ENCODE measurements around the gene KCNG4.

DNA sequence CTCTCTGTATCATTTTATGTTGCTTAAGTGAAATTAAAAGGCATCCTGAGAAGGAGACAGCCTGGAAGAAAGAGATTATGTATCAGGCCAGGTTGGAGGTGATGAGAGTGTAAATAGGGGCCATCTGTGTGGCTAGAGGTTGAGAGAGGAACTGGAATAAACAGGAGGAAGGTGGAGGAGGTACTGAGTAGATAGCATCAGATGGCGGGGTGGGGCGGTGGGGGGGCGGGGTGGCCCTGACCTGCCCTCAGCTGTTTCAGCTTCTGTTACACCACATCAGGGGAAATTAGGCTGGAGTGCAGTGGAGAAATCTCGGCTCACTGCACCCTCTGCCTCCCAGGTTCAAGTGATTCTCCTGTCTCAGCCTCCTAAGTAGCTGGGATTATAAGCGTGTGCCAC lies 6.9 kb upstream of the KCNG4 start:
- TF ChIP-seq, protein P1, sequence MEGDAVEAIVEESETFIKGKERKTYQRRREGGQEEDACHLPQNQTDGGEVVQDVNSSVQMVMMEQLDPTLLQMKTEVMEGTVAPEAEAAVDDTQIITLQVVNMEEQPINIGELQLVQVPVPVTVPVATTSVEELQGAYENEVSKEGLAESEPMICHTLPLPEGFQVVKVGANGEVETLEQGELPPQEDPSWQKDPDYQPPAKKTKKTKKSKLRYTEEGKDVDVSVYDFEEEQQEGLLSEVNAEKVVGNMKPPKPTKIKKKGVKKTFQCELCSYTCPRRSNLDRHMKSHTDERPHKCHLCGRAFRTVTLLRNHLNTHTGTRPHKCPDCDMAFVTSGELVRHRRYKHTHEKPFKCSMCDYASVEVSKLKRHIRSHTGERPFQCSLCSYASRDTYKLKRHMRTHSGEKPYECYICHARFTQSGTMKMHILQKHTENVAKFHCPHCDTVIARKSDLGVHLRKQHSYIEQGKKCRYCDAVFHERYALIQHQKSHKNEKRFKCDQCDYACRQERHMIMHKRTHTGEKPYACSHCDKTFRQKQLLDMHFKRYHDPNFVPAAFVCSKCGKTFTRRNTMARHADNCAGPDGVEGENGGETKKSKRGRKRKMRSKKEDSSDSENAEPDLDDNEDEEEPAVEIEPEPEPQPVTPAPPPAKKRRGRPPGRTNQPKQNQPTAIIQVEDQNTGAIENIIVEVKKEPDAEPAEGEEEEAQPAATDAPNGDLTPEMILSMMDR (IDR thresholded peaks at IDR 0.05): no peak
- TF ChIP-seq EZH2 (IDR thresholded peaks at IDR 0.05): no peak

All from neural progenitor cell (in vitro differentiated cells).